Upper lobe of left lung (tissue), 6 donors: ENCODE data around the gene BICRA. TPM values are rescaled to one million over a fixed set of nuclear protein-coding genes. Genes with fewer than 3 reads are reported as not detected.

ENCODE experiments used
- ATAC-seq, 2 donors: fragments of 200-7000 bp; cut with Tn5 transposase; one replicate each; pipeline ENCODE4 v1.9.1; 2022; ENCODE audit warnings: mild to moderate bottlenecking in 2 of 2, moderate library complexity in 2 of 2; ENCODE audit not compliant: low FRiP score in 2 of 2
- DNase-seq, 2 donors: peaks; one replicate each; pipeline ENCODE4 v3.0.0-alpha.2; 2019 to 2020
- H3K27ac ChIP-seq, 4 donors: fragments of 200-600 bp; sonication (generic); one replicate each; pipeline ENCODE4 v1.5.1; 2016 to 2019
- H3K27me3 ChIP-seq, 4 donors: fragments of 200-600 bp; sonication (generic); one replicate each; pipeline ENCODE4 v1.5.1; 2017 to 2019
- H3K36me3 ChIP-seq, 4 donors: fragments of 200-600 bp; sonication (generic); one replicate each; pipeline ENCODE4 v1.5.1; 2016 to 2019
- H3K4me1 ChIP-seq, 4 donors: fragments of 200-600 bp; sonication (generic); one replicate each; pipeline ENCODE4 v1.5.1; 2018 to 2019
- H3K4me3 ChIP-seq, 4 donors: fragments of 200-600 bp; sonication (generic); one replicate each; pipeline ENCODE4 v1.5.1; 2017 to 2019; ENCODE audit warnings: mild to moderate bottlenecking in 2 of 4, moderate library complexity in 1 of 4
- H3K9me3 ChIP-seq, 4 donors: fragments of 200-600 bp; sonication (generic); one replicate each; pipeline ENCODE4 v1.5.1; 2018 to 2019
- EP300 ChIP-seq, 4 donors: sonication (generic); formaldehyde crosslinking; IDR thresholded peaks; one replicate each; pipeline ENCODE4 v1.5.1; 2017; ENCODE audit warnings: antibody characterized with exemption in 4 of 4, control low read depth in 2 of 4
- POLR2A ChIP-seq, 4 donors: fragments of 450-650 bp; IDR thresholded peaks; one replicate each; pipeline ENCODE4 v1.5.1; 2016 to 2017; ENCODE audit warnings: antibody characterized with exemption in 4 of 4, mild to moderate bottlenecking in 2 of 4
- POLR2AphosphoS5 ChIP-seq, 2 donors: sonication (generic); formaldehyde crosslinking; IDR thresholded peaks; one replicate each; pipeline ENCODE4 v1.5.1; 2017; ENCODE audit warnings: antibody characterized with exemption in 2 of 2
- WGBS, 2 donors: methylation state at CpG; one replicate each; pipeline ENCODE4 v1.1.5; 2017 to 2018; 5-methylcytosine and 5-hydroxymethylcytosine counted together
- total RNA-seq, 6 donors: library from RNA; depleted of rRNA in 4 of 6; stranded (reverse); fragments of >200 nt in 4 of 6; gene quantifications; one replicate each; pipeline versions ENCODE4 v1.1.0 to v1.2.1, GENCODE V29; 2016 to 2021
- TF ChIP-seq, protein P1 (sequence below), 6 experiments: fragments of 450-650 bp in 4 of 6; fragments of 200-600 bp in 2 of 6; sonication (generic) in 2 of 6; IDR thresholded peaks; one replicate each; pipeline ENCODE4 v1.5.1; 2016 to 2019; ENCODE audit warnings: antibody characterized with exemption in 6 of 6
- donor health status: DM: no; HTN: no; CAD: no; lungs with moderate emphysema.
- donor health status: DM: no; HTN: yes; CAD: no; lungs with severe emphysema.

The BICRA gene
- total RNA-seq, 6 donors from 2014 or later = 5.0 to 66.1 (median 15.2) TPM

DNA sequence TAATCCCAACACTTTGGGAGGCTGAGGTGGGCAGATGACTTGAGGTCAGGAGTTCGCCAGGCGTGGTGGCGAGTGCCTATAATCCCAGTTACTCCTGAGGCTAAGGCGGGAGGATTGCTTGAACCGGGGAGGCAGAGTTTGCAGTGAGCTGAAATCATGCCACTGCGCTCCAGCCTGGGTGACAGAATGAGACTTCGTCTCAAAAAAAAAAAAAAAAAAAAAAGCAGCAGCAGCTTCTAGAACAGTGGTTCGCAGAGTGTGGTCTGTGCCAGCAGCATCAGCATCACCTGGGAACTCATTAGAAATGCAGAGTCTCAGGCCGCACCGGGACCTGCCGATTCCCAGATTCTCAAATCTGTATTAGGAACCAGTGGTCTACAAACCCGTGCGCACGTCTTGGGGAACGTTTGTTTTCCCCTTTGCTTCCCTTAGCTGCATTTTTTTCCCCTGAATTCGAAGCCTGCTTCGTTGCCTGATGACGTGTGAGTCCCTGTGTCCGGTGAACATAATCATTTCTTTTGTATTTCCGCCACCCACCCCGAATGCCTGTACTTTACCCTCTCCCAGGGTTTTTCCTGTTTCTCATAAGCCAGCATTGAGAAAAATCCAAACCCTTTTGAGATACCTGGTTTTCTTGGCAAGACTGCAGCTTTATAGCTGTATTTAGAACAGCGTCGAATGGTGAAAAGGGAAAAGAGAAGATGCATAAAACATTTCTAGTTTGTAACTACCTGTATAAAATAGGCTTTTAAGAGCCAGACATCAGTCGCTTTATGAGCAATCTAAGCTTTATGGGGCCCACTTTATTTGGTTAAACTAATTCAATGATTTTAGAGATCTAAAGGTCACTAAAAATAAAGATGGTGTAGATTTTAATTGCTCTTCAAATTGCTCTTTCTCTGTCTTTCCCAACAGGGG, 49.8 kb downstream of the BICRA start:
- WGBS, 2 donors = 89 to 91% methylated on average over 24 of the region's 24 CpGs
- H3K36me3 ChIP-seq = peaks cover 0 to 3% (median under 1%) of the 10 kb centered on the region in 4 donors
- no peaks in the 10 kb centered on the region for H3K27me3 ChIP-seq
- peaks cover 20 to 26% (median 21%) of the 10 kb centered on the region in 4 donors for H3K4me1 ChIP-seq
- ATAC-seq (no peak), DNase-seq (no peak)
- no peak overlapping the region for H3K27ac ChIP-seq
- TF ChIP-seq EP300 (IDR thresholded peaks at IDR 0.05) (no peak), POLR2AphosphoS5 (IDR thresholded peaks at IDR 0.05) (no peak), POLR2A (IDR thresholded peaks at IDR 0.05) (no peak)
- TF ChIP-seq, protein P1, sequence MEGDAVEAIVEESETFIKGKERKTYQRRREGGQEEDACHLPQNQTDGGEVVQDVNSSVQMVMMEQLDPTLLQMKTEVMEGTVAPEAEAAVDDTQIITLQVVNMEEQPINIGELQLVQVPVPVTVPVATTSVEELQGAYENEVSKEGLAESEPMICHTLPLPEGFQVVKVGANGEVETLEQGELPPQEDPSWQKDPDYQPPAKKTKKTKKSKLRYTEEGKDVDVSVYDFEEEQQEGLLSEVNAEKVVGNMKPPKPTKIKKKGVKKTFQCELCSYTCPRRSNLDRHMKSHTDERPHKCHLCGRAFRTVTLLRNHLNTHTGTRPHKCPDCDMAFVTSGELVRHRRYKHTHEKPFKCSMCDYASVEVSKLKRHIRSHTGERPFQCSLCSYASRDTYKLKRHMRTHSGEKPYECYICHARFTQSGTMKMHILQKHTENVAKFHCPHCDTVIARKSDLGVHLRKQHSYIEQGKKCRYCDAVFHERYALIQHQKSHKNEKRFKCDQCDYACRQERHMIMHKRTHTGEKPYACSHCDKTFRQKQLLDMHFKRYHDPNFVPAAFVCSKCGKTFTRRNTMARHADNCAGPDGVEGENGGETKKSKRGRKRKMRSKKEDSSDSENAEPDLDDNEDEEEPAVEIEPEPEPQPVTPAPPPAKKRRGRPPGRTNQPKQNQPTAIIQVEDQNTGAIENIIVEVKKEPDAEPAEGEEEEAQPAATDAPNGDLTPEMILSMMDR (IDR thresholded peaks at IDR 0.05) = no peak
- no peaks in the 10 kb centered on the region for H3K9me3 ChIP-seq
- no peak overlapping the region for H3K4me3 ChIP-seq

DNA sequence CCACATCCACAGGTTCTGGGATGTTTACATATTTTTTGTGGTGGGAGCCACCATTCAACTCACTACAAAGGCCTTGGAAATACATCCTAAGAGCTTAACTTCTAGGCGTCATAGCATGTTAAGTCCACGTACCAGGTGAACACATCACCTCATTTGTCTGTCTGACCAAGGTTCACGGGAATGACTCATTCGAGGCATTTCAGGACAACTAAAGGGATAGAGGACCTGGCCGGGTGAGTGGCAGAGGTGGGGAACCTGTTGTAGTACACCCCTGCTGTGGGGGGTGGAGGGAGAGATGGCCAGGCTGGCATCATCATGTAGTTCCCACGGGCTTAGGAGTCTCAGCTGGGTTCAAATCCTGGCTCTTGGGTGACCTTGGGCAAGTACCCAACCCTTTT, 51.5 kb downstream of the BICRA start:
- WGBS, 2 donors = 88 to 94% methylated on average over 6 of the region's 6 CpGs
- H3K36me3 ChIP-seq = peaks cover 0 to 3% (median 0%) of the 10 kb centered on the region in 4 donors
- H3K4me1 ChIP-seq = peaks cover 32 to 40% (median 37%) of the 10 kb centered on the region in 4 donors
- H3K4me3 ChIP-seq = no peak overlapping the region
- ATAC-seq = no peak
- no peaks in the 10 kb centered on the region for H3K9me3 ChIP-seq
- no peak overlapping the region for H3K27ac ChIP-seq
- H3K27me3 ChIP-seq = no peaks in the 10 kb centered on the region
- TF ChIP-seq EP300 (IDR thresholded peaks at IDR 0.05) (no peak), POLR2A (IDR thresholded peaks at IDR 0.05) (no peak), POLR2AphosphoS5 (IDR thresholded peaks at IDR 0.05) (no peak)
- TF ChIP-seq, protein P1 (IDR thresholded peaks at IDR 0.05) = no peak
- no peak for DNase-seq

DNA sequence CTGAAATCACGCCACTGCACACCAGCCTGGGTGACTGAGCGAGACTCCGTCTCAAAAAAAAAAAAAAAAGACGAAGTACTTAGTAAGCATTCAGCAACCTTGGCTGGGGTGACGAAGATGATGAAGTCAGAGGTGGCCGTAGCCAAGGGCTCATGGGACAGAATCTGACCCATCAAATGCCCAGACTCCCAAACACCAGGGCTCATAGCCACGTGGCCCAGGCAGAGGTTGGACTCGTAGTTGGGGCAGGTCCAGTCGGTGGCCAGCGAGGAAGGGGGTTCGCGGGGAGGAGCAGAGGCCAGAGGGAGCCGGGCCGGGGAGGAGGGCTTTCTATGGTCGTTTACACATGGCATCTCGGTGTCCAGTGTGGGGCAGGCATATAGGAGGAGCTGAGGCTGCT, 52.2 kb downstream of the BICRA start:
- peak in 1 of 2 donors; percentile 46 for DNase-seq
- Histone ChIP-seq H3K27ac (peak overlapping the region in 2 of 4 donors; percentile 93 to 98), H3K4me1 (peaks cover 40 to 47% (median 44%) of the 10 kb centered on the region in 4 donors)

DNA sequence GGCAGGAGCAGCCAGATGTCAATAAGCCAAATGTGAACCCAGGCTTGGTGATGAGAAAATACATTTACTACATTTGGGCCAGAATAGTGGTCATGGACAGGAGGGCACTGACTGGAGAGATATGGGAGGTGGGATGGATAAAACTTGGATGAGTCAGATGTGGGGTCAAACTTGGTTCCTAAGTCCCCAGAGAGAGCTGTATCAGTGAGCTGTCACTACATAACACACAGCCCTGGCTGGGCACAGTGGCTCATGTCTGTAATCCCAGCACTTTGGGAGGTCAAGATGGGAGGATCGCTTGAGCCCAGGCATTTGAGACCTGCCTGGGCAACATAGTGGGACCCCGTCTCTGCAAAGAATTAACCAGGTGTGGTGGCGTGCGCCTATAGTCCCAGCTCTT, 52.7 kb downstream of the BICRA start:
- DNase-seq (no peak), ATAC-seq (no peak)
- Histone ChIP-seq H3K4me1 (peaks cover 44 to 51% (median 49%) of the 10 kb centered on the region in 4 donors), H3K9me3 (no peaks in the 10 kb centered on the region), H3K4me3 (no peak overlapping the region), H3K36me3 (peaks cover 0 to 3% (median 0%) of the 10 kb centered on the region in 4 donors), H3K27me3 (no peaks in the 10 kb centered on the region), H3K27ac (peak overlapping the region in 3 of 4 donors; percentile 92 to 98 (median 93))
- 95 to 98% methylated on average over 4 of the region's 4 CpGs for WGBS, 2 donors
- TF ChIP-seq POLR2A (IDR thresholded peaks at IDR 0.05) (no peak), EP300 (IDR thresholded peaks at IDR 0.05) (no peak), POLR2AphosphoS5 (IDR thresholded peaks at IDR 0.05) (no peak)
- TF ChIP-seq, protein P1 (IDR thresholded peaks at IDR 0.05) = no peak

More for the DNA sequence above, 52.2 kb downstream of the BICRA start:
- Histone ChIP-seq H3K27me3 (no peaks in the 10 kb centered on the region), H3K36me3 (peaks cover 0 to 3% (median 0%) of the 10 kb centered on the region in 4 donors), H3K9me3 (no peaks in the 10 kb centered on the region), H3K4me3 (no peak overlapping the region)
- peak in 1 of 2 donors; percentile 9 for ATAC-seq
- TF ChIP-seq, protein P1 (IDR thresholded peaks at IDR 0.05) = no peak
- TF ChIP-seq POLR2AphosphoS5 (IDR thresholded peaks at IDR 0.05) = no peak
- TF ChIP-seq POLR2A (IDR thresholded peaks at IDR 0.05) = no peak
- no peak for TF ChIP-seq EP300 (IDR thresholded peaks at IDR 0.05)
- WGBS, 2 donors = 93% methylated on average over 16 of the region's 16 CpGs
